ENCODE data around the gene FDXACB1. TPM values are rescaled to one million over a fixed set of nuclear protein-coding genes. Genes with fewer than 3 reads are reported as not detected.
A peak's percentile ranks its signal among the peaks of the same experiment; 100 is the strongest.

Gene FDXACB1
- total and polyA plus RNA-seq, 2 of the 4 experiments (the other 2 are of a cell fraction) = 1.7 to 3.0 TPM

GRCh38 chr11:111926505-111927391 lies 47.8 kb upstream of the FDXACB1 start:
- Histone ChIP-seq H3K79me1 (ENCODE audit: low read depth in 1 of 2, low read length in 2 of 2) (peaks cover 0 to 8% of the 10 kb centered on the region in 2 experiments; a peak in 2 of 4 replicates), H4K91ac (ENCODE audit: insufficient read depth, low read depth, low read length) (peak overlapping the region; percentile 83), H4K20me1 (ENCODE audit: insufficient read depth, low read length) (no peaks in the 10 kb centered on the region), H2BK120ac (ENCODE audit: low read depth, low read length) (peak overlapping the region; percentile 84), H3K4me2 (ENCODE audit: low read depth, low read length) (peak overlapping the region; percentile 97), H2BK5ac (ENCODE audit: low read depth, low read length, poor library complexity, severe bottlenecking) (peak overlapping the region; percentile 91), H3K14ac (replicated peaks; ENCODE audit: low read depth, low read length) (peak overlapping the region; percentile 83), H3K27me3 (ENCODE audit: control insufficient read depth, insufficient read depth, low read length) (no peaks in the 10 kb centered on the region), H2AFZ (replicated peaks; ENCODE audit: low read length, poor library complexity) (peak overlapping the region; percentile 98), H3K56ac (ENCODE audit: extremely low read depth, insufficient read depth, low read length) (peak overlapping the region; percentile 53; the same call in 1 of the 2 replicates), H3K36me3 (ENCODE audit: control insufficient read depth, insufficient read depth, low read length) (no peaks in the 10 kb centered on the region), H3K4me1 (ENCODE audit: control insufficient read depth, insufficient read depth, low read length) (peaks cover 12% of the 10 kb centered on the region), H2AK9ac (replicated peaks; ENCODE audit: low read depth, low read length, poor library complexity) (peak overlapping the region; percentile 90), H2BK20ac (ENCODE audit: low read depth, low read length) (peak overlapping the region; percentile 27; the same call in 1 of the 2 replicates), H3K18ac (ENCODE audit: low read depth, low read length) (peak overlapping the region; percentile 27; the same call in 1 of the 2 replicates), H3K4ac (ENCODE audit: low read depth, low read length) (peak overlapping the region; percentile 81), H3K9ac (ENCODE audit: low read depth, low read length) (peak overlapping the region; percentile 63), H3K4me3 (ENCODE audit: insufficient read depth, low read depth, low read length) (peak overlapping the region; percentile 46), H3K9me3 (ENCODE audit: control insufficient read depth, insufficient read depth, low read length) (no peaks in the 10 kb centered on the region), H2AK5ac (ENCODE audit: low read depth, low read length) (peak overlapping the region; percentile 20; the same call in 1 of the 2 replicates), H2BK15ac (ENCODE audit: low read depth, low read length) (peak overlapping the region; percentile 89; the same call in 2 of the 3 replicates), H4K8ac (ENCODE audit: low read depth in 2 of 2, low read length in 2 of 2) (peak overlapping the region; percentile 56 to 99), H3K9me1 (ENCODE audit: insufficient read depth, low read length) (peaks cover 21% of the 10 kb centered on the region), H3K27ac (ENCODE audit: insufficient read depth, low read length) (peak overlapping the region; percentile 79), H3K23ac (ENCODE audit: low read depth, low read length) (peak overlapping the region; percentile 82; the same call in 1 of the 2 replicates), H4K5ac (ENCODE audit: low read depth, low read length) (peak overlapping the region; percentile 28; the same call in 1 of the 2 replicates)
- DNase-seq = peak; percentile 96
- intact Hi-C loops (cut with micrococcal nuclease) = loop anchor here (2.0 kb wide), 1 partner anchor 48 kb away; the partner anchor contains the start of genes CFAP68 and FDXACB1
- dilution Hi-C loops (cut with HindIII; ENCODE audit: low sequenced_read_pairs, unreplicated experiment) = no loop called here
- CTCF ChIA-PET = interaction anchor here (0.9 to 1.8 kb wide), 2 partner anchors 8 to 13 kb away, joined by 3 to 4 read pairs; partner anchors contain the start of gene C11orf52
- ATAC-seq (ENCODE audit: low read depth) = peak; percentile 95
- WGBS, 2 experiments (ENCODE audit: extremely low coverage in 2 of 2, insufficient read length in 1 of 2) = 0% methylated on average over 16 of the region's 47 CpGs; no CpG with 5 or more reads in 1 of the 2 experiments
- 0 out of 2 replicates have a peak, but pooled peaks have one; percentile 3 for TF ChIP-seq FOS (IDR thresholded peaks at IDR 0.05; ENCODE audit: low read depth, low read length)
- TF ChIP-seq MXI1 (IDR thresholded peaks at IDR 0.05; ENCODE audit: borderline replicate concordance, low read depth, low read length) = peak; percentile 40; the same call in 1 of the 2 replicates
- TF ChIP-seq SMC3 (IDR thresholded peaks at IDR 0.05; ENCODE audit: low read depth, low read length) = no peak
- peak; percentile 74 for TF ChIP-seq POLR2A (IDR thresholded peaks at IDR 0.05; ENCODE audit: low read depth, low read length)
- TF ChIP-seq MAZ (IDR thresholded peaks at IDR 0.05; ENCODE audit: borderline replicate concordance, low read depth, low read length) = peak; percentile 65; the same call in 1 of the 2 replicates
- no peak for TF ChIP-seq CHD1 (IDR thresholded peaks at IDR 0.05; ENCODE audit: low read depth, low read length)
- BruUV-seq (replicated peaks) = no TSS peak
- POLR2A ChIA-PET (ENCODE audit: unreplicated experiment) = interaction anchor here (1.0 to 1.7 kb wide), 2 partner anchors 11 to 32 kb away, joined by 5 read pairs; no protein-coding TSS in a partner anchor
- in situ Hi-C loops (cut with MboI; ENCODE audit: low sequenced_read_pairs) = no loop called here
